Neuron (in vitro differentiated cells): Measurements from ENCODE around the gene NPPB.

Experiments
- H2AFZ ChIP-seq: one replicate; pipeline ENCODE4 v1.6.1; 2013; ENCODE audit warnings: low read depth, mild to moderate bottlenecking, inconsistent platforms, low read length, moderate library complexity
- H3K27me3 ChIP-seq: one replicate; pipeline ENCODE4 v1.6.1; 2013; ENCODE audit warnings: low read length; ENCODE audit not compliant: insufficient read depth
- H3K36me3 ChIP-seq: one replicate; pipeline ENCODE4 v1.6.1; 2013; ENCODE audit warnings: low read length; ENCODE audit not compliant: insufficient read depth
- H3K4me1 ChIP-seq: one replicate; pipeline ENCODE4 v1.6.1; 2013; ENCODE audit warnings: low read length; ENCODE audit not compliant: insufficient read depth
- H3K4me3 ChIP-seq: 2 replicates; pipeline ENCODE4 v1.5.1; 2013; ENCODE audit warnings: mild to moderate bottlenecking, low read length, moderate library complexity
- H3K9me3 ChIP-seq: one replicate; pipeline ENCODE4 v1.6.1; 2013; ENCODE audit warnings: low read length

The NPPB gene

DNA sequence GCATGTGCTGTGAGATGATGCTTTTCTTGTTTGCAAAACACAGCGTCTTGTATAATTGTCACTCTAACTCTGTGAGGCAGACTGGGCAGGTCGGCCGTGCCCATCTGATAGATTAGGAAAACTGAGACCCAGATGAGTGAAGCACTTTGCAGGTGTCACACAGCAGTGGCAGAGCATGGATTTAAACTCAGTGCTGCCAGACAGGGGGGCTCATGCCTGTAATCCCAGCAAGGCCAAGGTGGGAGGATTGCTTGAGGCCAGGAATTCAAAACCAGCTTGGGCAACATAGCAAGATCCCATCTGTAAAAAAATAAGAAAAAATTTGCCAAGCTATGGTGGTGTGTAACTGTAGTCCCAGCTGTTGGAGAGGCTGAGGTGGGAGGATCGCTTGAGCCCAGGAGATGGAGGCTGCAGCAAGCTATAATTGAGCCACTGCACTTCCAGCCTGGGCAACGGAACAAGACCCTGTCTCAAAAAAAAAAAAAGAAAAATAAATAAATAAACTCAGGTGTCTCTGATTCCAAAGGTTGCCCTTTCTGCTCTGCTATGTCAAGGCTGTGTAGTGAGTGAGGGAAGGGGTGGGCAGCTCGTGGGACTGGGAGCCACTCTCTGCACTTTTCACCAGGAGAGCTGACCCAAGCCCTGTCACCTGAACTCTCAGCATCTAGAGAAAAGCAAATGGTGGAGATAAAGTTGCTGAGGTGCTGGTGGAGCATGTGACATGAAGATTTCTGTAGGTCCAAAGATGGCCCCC, 32.9 kb upstream of the NPPB start:
- no peaks in the 10 kb centered on the region for H3K27me3 ChIP-seq
- H2AFZ ChIP-seq: no peak overlapping the region
- no peak overlapping the region for H3K4me3 ChIP-seq
- H3K36me3 ChIP-seq: no peaks in the 10 kb centered on the region
- H3K9me3 ChIP-seq: no peaks in the 10 kb centered on the region
- no peaks in the 10 kb centered on the region for H3K4me1 ChIP-seq

DNA sequence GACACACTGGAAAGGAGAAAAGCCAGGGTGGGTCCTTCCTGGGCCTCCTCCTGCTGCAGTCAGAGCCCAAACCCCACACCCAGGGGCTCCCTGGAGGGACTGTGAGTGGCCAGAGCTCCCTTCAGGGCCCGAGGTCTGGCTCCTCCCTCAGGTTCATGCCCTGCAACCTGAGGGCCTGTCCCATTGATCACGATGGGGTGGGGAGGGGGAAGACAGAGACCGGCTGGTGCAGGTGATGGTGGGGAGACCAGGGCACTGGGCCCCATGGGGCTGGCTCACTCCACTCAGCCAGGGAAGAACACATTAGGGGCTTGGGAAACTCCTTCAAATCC, 30.1 kb upstream of the NPPB start:
- H3K9me3 ChIP-seq: no peaks in the 10 kb centered on the region
- H3K4me3 ChIP-seq: no peak overlapping the region
- no peaks in the 10 kb centered on the region for H3K27me3 ChIP-seq
- H3K4me1 ChIP-seq: no peaks in the 10 kb centered on the region
- H2AFZ ChIP-seq: no peak overlapping the region
- H3K36me3 ChIP-seq: no peaks in the 10 kb centered on the region

DNA sequence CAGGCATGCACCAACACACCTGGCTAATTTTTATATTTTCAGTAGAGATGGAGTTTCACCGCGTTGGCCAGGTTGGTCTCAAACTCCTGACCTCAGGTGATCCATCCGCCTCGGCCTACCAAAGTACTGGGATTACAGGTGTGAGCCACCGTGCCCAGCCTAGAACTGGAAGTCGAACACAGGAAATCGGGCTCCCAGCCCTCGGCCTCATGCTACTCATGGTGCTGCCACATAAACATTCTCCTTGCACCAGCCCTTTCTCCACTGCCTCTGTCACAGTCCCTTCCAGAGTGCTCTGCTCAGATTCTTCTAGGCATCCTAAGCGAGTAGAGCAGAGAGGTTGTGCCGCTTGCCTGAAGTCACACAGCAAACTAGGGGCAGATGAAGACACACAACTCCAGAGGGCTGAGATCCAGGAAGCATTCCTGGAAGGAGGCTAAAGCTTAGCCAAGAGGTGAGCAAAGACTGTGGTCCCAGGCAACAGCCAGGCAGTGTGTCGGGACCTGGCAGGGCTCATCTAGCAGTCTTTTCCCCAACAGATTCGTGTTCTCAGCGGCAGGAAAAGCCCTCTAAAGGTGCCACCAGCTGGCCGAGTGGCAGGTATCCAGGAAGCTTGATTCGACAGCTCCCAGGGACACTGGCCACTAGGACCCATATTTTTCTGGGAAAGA, 29.6 kb upstream of the NPPB start:
- Histone ChIP-seq H3K4me1 (no peaks in the 10 kb centered on the region), H3K4me3 (no peak overlapping the region), H3K27me3 (no peaks in the 10 kb centered on the region), H3K9me3 (no peaks in the 10 kb centered on the region), H2AFZ (no peak overlapping the region), H3K36me3 (no peaks in the 10 kb centered on the region)

DNA sequence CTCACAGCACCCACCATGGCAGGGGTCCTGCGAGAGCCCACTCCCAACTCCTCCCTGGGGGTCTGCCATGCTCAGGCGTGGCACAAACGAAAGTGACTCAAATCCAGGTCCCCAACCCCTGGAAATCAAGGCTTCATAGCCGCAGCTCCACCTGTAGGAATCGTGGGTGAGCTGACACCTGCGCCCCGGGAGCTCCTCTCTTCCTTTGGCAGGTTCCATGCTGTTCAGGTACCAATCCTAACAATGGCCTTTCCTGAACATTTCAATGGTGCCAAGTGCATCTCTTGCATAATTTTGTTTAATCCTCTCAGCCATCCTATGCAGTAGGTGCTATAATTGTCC, 28.9 kb upstream of the NPPB start:
- H3K9me3 ChIP-seq: no peaks in the 10 kb centered on the region
- no peak overlapping the region for H2AFZ ChIP-seq
- H3K36me3 ChIP-seq: no peaks in the 10 kb centered on the region
- H3K4me1 ChIP-seq: no peaks in the 10 kb centered on the region
- H3K27me3 ChIP-seq: no peaks in the 10 kb centered on the region
- no peak overlapping the region for H3K4me3 ChIP-seq

DNA sequence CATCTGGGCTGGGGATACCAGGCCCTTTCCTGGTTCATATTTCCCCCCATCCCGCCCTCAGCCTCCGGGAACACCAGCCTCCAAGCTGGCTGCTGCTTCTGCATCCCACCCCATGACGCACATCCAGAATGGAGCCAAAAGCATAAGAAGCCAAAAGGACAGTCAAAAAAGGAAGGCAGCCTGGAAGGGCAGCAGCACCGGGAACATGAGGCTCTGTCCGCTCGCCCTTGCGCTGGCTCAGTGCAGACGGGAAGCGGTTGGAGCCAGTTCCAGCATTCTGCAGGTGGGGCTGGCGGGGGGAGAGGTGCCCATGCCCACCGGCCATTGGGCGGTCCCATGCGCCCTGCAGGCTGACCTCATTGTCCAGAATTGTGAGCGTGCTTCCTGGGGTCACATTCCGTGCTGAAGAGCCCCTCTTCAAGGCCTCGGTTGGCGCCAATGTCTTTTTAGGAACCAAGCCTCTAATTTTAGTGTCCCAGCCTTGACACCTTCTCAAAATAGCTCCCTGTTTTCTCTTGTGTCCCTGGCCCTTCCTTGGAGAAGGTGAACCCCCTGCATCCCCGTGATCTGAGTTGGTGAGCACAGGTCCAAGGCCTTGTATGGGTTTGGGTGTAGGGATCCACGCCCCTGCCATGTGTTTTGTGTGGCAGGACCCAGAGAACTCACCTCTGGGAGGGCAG, 28.4 kb upstream of the NPPB start:
- Histone ChIP-seq H3K4me3 (no peak overlapping the region), H2AFZ (no peak overlapping the region), H3K9me3 (no peaks in the 10 kb centered on the region), H3K36me3 (no peaks in the 10 kb centered on the region), H3K27me3 (no peaks in the 10 kb centered on the region), H3K4me1 (no peaks in the 10 kb centered on the region)

DNA sequence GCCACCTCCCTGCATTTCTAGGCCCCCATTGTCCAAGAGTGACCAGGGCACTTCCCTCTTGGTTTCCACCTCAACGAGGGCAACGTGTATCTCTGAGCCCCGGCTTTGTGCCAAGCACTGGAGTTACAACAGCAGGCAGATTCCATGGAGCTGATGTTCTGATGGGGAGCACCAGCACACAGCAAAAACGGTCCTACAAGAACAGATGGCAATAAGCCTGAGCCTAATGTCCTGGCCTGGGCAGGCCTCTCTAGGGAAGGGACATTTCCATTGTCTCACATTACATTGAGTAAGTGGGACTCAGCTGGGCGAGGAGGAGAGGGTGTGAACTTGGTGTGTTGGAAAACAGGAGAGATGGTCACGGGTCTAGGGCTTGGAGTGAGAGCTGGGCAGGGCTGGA, 27.2 kb upstream of the NPPB start:
- Histone ChIP-seq H3K4me1 (peaks cover 3% of the 10 kb centered on the region), H3K27me3 (no peaks in the 10 kb centered on the region), H3K36me3 (no peaks in the 10 kb centered on the region), H3K9me3 (no peaks in the 10 kb centered on the region), H2AFZ (no peak overlapping the region), H3K4me3 (no peak overlapping the region)

DNA sequence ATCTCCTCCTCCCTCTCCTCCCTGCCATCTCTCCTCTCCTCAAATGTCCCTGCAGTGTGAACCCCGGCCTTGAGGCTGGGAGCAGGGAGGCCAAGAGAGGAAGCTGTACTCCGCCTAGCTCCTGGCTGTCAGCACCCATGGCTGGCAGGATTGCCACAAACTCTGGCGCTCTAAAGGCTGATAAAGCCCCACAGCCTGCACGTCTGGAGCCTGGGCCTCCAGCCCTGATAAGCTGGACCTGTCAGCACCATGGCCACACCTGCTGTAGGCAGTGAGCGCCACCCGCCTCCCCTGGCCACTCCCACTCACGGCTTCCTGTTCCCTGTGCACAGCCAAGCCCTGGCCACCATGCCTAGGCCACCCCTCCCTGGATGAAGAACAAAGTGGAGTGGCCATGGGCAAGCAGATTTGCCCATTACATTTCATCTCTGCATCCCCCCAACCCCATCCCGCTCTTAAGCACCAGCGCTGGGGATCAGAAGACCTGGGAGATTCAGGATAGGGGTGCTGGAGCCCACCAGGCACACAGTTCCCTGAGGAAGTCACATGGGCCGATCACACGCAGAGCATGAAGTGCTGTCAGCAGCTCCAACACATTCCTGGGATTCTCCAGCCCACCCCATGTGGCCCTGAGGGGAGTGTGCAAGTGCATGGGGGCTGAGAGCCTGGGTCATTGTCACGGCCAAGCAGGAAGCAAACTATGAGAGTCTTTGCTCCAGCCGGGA, 24.2 kb upstream of the NPPB start:
- no peaks in the 10 kb centered on the region for H3K27me3 ChIP-seq
- H3K4me1 ChIP-seq: peaks cover 4% of the 10 kb centered on the region
- no peak overlapping the region for H2AFZ ChIP-seq
- no peak overlapping the region for H3K4me3 ChIP-seq
- H3K36me3 ChIP-seq: no peaks in the 10 kb centered on the region
- no peaks in the 10 kb centered on the region for H3K9me3 ChIP-seq

DNA sequence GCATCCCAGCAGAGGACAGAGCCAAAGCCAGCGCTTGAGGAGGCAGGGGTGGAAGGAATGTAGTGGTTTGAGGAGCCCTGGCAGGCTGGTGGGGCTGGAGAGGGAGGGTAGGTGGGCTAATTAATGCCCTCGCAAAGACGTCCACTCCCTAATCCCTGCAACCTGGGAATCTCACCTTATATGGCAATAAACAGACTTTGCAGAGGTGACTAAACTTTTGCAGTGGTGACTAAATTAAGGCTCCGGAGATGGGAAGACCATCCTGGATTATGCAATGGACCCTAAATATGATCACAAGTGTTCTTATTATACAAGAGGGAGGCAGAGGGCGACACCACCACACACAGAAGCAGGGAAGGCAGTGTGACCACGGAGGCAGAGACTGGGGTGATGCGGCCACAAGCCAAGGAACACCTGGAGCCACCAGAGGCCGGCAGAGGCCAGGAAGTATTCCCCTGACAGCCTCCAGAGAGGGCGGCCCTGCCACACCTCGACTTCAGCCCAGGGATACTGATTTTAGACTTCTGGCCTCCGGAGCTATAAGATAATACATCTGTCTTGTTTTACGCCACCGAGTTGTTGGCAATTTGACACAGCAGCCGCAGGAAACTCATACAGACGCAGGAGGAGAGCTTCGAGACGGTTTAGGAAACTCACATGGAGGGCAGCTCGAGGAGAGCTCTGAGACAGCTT, 23.1 kb upstream of the NPPB start:
- Histone ChIP-seq H3K9me3 (no peaks in the 10 kb centered on the region), H3K27me3 (no peaks in the 10 kb centered on the region)

DNA sequence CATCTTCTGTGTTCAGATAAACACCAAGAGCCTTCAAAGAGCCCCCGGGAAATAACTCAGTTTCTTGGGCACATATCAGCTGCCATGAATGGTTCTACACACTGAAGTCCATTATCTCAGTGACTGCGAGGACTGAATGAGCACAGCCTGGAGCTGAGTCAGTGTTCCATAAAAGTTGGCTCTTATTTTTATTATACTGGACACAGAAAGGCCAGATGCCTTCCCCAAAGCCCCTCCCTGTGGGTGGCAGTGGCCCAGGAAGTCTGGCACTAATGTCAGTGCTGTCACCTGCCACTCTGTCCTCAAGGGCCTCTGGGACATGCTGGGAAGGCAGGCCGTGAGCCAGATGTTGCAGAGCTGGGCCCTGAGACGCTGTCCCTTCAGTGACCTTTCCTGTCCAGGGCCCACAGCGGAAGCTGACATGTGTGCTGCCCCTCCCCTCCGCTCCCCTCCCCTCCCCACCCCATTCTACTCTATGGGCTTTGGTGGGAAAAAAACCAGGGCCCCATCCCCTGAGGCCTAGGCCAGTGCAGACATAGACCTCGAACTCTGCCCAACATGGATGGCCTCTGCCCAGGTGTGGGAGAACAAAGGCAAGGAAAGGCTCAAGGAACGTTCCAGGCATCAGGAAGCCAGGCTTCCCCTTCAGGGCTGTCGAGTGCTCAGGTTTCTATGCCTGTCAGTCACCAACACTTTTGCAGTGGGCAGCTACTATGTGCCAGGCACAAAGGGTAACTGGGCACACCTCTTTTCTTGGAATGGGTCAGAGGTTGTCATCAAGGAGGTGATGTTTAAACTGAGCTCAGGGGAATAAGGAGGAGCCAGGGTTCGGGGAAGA, 22.4 kb upstream of the NPPB start:
- H2AFZ ChIP-seq: no peak overlapping the region
- no peaks in the 10 kb centered on the region for H3K27me3 ChIP-seq
- H3K9me3 ChIP-seq: no peaks in the 10 kb centered on the region
- no peak overlapping the region for H3K4me3 ChIP-seq
- no peaks in the 10 kb centered on the region for H3K36me3 ChIP-seq
- H3K4me1 ChIP-seq: peaks cover 4% of the 10 kb centered on the region

More for the DNA sequence above, 23.1 kb upstream of the NPPB start:
- H2AFZ ChIP-seq: no peak overlapping the region
- no peaks in the 10 kb centered on the region for H3K36me3 ChIP-seq
- peaks cover 4% of the 10 kb centered on the region for H3K4me1 ChIP-seq
- no peak overlapping the region for H3K4me3 ChIP-seq

DNA sequence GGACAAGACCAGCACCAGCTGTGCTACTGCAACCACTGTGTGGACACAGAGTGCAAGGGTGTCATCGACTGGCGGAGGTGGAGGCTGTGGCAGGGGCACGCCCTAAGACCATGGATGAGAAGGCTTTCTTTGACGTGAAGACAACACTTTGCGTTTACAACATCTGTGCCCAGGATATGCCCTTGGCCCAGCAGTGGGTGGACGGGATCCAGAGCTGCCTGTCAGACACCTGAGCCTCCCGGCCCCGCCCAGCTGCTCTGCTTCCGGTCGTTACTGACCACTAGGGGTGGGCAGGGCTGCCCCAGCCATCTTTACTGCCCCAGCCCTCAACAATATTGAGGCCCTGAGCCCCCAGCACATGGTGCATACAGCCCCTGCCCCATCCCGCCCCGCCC, 21.4 kb upstream of the NPPB start:
- Histone ChIP-seq H3K9me3 (no peaks in the 10 kb centered on the region), H3K36me3 (no peaks in the 10 kb centered on the region), H3K27me3 (no peaks in the 10 kb centered on the region), H3K4me3 (no peak overlapping the region), H2AFZ (no peak overlapping the region), H3K4me1 (peaks cover 4% of the 10 kb centered on the region)

DNA sequence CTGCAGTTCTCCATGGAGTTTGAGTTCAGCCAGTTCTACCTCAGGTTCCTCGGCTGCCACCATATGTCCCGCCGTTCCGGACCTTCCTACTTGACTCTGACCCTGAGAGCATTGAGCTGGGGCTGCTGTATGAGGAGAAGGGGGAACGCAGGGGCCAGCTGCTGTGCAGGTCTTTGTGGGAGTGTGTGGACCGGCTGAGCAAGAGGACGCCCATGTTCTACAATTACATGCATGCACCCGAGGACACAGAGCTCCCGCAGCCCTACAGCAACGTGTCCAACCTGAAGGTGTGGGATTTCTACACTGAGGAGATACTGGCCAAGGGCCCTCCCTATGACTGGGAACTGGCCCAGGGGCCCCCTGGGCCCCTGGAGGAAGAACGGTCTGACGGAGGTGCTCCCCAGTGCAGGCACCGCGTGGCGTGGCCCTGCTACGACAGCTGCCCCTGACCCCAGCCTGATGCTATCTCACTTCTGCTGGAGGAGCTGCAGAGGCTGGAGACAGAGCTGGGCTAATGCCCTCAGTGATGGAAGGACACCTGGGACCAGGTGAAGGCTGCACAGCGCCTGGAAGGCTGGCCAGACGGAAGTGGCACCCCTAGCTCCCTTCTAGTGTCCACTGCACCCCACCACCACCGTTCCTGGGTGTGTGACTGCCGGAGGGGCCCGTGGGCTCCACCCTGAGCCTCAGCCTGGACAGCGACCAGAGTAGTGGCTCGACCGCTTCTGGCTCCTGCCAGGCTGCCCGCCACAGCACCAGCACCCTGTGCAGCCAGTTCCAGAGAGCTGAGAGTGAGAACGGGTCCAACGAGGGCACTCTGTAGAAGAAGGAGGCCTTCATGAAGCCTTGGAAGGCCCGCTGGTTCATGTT, 20.8 kb upstream of the NPPB start:
- Histone ChIP-seq H3K4me1 (peaks cover 4% of the 10 kb centered on the region), H3K9me3 (no peaks in the 10 kb centered on the region), H3K36me3 (no peaks in the 10 kb centered on the region), H2AFZ (no peak overlapping the region), H3K27me3 (no peaks in the 10 kb centered on the region), H3K4me3 (no peak overlapping the region)

DNA sequence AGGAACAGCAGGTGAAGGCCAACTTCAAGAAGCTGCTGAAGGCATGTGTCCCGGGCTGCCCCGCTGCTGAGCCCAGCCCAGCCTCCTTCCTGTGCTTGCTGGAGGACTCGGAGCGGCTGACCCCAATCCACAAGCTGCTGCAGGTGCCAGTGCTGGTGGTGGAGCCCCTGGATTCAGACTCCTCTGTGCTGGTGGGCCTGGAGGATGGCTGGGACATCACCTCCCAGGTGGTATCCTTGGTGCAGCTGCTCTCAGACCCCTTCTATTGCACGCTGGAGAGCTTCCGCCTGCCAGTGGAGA, 20.1 kb upstream of the NPPB start:
- H3K27me3 ChIP-seq: no peaks in the 10 kb centered on the region
- peaks cover 4% of the 10 kb centered on the region for H3K4me1 ChIP-seq
- no peak overlapping the region for H3K4me3 ChIP-seq
- no peaks in the 10 kb centered on the region for H3K9me3 ChIP-seq
- H2AFZ ChIP-seq: no peak overlapping the region
- H3K36me3 ChIP-seq: no peaks in the 10 kb centered on the region
